Testis (tissue), 3 donors: Measurements from ENCODE around the gene CFAP46. TPM values are rescaled to one million over a fixed set of nuclear protein-coding genes. Genes with fewer than 3 reads are reported as not detected.

ENCODE experiments used
- DNase-seq: peaks from one replicate; pipeline ENCODE4 v3.0.0-alpha.2; 2019
- H3K27ac ChIP-seq, 2 donors: fragments of 200-600 bp; sonication (generic); one replicate each; pipeline ENCODE4 v1.5.1; 2019
- H3K27me3 ChIP-seq: fragments of 200-600 bp; sonication (generic); one replicate; pipeline ENCODE4 v1.5.1; 2019
- H3K36me3 ChIP-seq: fragments of 200-600 bp; sonication (generic); one replicate; pipeline ENCODE4 v1.5.1; 2017; ENCODE audit warnings: low read depth; ENCODE audit errors: missing control alignments
- H3K4me1 ChIP-seq: fragments of 200-600 bp; sonication (generic); one replicate; pipeline ENCODE4 v1.5.1; 2019
- H3K4me3 ChIP-seq, 2 donors: fragments of 200-600 bp; sonication (generic); one replicate each; pipeline ENCODE4 v1.5.1; 2017 to 2019
- H3K9me3 ChIP-seq: fragments of 200-600 bp; sonication (generic); one replicate; pipeline ENCODE4 v1.5.1; 2017
- POLR2A ChIP-seq: fragments of 450-650 bp; IDR thresholded peaks from one replicate; pipeline ENCODE4 v1.6.1; 2017; ENCODE audit warnings: antibody characterized with exemption, mild to moderate bottlenecking, moderate library complexity
- WGBS, 2 donors: methylation state at CpG; one replicate each; pipeline ENCODE4 v1.1.5; 2018; 5-methylcytosine and 5-hydroxymethylcytosine counted together
- intact Hi-C: fragments of 100-400 bp; cut with DNase I; formaldehyde crosslinking; loops from one replicate; pipeline ENCODE4 v1.15.1; 2023; ENCODE audit warnings: low total_unique reads
- polyA plus RNA-seq: library from polyadenylated mRNA; stranded (reverse); fragments of 350-450 nt; fragmentation: Illumina TruSeq; extraction: RNeasy Lipid Tissue Mini Kit (QIAGEN cat#74804); gene quantifications from one replicate; pipeline ENCODE4 v1.2.3, GENCODE V29; 2014; ENCODE audit warnings: low read depth, low replicate concordance; ENCODE audit not compliant: insufficient read depth
- total RNA-seq, 2 donors: library from RNA; depleted of rRNA; stranded (reverse); fragments of >200 nt; gene quantifications; one replicate each; pipeline ENCODE4 v1.2.3, GENCODE V29; 2016
- TF ChIP-seq, protein P1 (sequence below), 3 experiments: fragments of 450-650 bp in 2 of 3; fragments of 200-600 bp in 1 of 3; sonication (generic) in 1 of 3; IDR thresholded peaks; one replicate each; pipeline ENCODE4 v1.5.1; 2016 to 2019; ENCODE audit warnings: antibody characterized with exemption in 3 of 3, mild to moderate bottlenecking in 2 of 3, moderate library complexity in 1 of 3

Gene CFAP46
- total and polyA plus RNA-seq, 3 donors from 2014 or later: 36.0 to 67.6 (median 59.0) TPM

DNA sequence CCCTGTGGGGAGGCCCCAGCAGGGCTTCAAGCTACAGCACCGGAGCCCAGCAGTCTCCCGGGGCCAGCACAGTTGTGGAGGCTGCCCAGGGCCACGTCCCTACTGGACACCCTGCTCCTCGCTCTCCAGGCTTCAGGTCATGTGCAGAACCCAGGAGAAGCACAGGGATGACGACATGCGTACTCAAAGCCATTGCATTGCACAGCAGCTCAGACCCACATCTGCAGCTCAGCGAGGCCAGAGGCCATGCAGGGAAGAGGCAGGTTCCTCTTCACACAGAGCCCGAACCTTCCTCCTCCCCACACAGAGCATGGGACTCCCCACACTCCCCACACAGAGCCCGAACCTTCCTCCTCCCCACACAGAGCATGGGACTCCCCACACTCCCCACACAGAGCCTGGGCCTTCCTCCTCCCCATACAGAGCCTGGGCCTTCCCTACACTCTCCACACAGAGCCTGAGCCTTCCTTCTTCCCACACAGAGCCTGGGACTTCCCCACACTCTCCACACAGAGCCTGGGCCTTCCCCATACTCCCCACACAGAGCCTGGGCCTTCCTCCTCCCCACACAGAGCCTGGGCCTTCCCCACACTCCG is 12.3 kb downstream of the CFAP46 start:
- intact Hi-C loops: no loop called here
- TF ChIP-seq, protein P1, sequence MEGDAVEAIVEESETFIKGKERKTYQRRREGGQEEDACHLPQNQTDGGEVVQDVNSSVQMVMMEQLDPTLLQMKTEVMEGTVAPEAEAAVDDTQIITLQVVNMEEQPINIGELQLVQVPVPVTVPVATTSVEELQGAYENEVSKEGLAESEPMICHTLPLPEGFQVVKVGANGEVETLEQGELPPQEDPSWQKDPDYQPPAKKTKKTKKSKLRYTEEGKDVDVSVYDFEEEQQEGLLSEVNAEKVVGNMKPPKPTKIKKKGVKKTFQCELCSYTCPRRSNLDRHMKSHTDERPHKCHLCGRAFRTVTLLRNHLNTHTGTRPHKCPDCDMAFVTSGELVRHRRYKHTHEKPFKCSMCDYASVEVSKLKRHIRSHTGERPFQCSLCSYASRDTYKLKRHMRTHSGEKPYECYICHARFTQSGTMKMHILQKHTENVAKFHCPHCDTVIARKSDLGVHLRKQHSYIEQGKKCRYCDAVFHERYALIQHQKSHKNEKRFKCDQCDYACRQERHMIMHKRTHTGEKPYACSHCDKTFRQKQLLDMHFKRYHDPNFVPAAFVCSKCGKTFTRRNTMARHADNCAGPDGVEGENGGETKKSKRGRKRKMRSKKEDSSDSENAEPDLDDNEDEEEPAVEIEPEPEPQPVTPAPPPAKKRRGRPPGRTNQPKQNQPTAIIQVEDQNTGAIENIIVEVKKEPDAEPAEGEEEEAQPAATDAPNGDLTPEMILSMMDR (IDR thresholded peaks at IDR 0.05): no peak
- no peak for TF ChIP-seq POLR2A
- Histone ChIP-seq H3K27me3 (no peaks in the 10 kb centered on the region), H3K27ac (no peak overlapping the region), H3K9me3 (no peaks in the 10 kb centered on the region), H3K36me3 (no peaks in the 10 kb centered on the region), H3K4me1 (no peaks in the 10 kb centered on the region), H3K4me3 (no peak overlapping the region)
- 77 to 86% methylated on average over 9 to 10 of the region's 10 CpGs for WGBS, 2 donors
- DNase-seq: no peak

DNA sequence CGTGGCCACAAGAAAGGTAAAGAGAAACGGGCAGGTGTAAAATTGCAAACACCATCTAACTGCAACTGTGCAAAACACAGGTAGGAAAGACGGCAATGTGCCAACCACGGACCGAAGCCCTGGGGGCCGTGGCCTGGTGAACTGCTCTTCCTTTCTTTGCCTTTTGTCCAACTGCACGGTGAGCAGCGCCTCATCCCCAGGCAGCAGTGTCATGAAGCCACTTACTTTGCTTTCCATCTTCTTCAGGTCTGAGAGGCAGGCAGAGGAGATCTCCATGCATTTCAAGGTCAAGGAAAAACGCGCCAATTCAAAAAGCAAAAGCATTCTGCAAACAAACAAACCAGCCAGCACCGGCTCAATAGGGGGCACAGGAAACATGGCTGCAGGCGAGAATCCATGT is 12.9 kb downstream of the CFAP46 start:
- Histone ChIP-seq H3K4me3 (no peak overlapping the region), H3K4me1 (no peaks in the 10 kb centered on the region)

DNA sequence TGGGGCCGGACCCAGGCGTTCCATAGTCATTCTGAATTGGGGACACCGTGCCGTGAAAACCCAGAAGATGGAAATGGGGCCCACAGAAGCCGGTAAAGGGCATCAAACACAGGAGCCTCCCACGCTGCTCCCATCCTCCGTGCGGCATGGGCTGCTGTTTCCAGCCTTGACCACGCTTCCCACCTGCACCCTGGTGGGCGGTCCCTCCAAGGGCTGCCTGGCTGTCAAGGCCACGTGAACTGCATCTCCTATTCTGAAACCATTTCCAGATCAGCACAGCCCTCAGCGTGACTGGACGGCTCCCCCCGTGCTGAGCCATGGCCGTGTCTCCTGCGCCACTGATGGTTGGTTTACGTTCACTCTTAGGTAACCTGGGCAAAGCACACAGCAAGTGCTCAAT is 14.1 kb downstream of the CFAP46 start:
- Histone ChIP-seq H3K9me3 (no peaks in the 10 kb centered on the region), H3K27ac (no peak overlapping the region), H3K4me3 (no peak overlapping the region), H3K27me3 (no peaks in the 10 kb centered on the region), H3K36me3 (no peaks in the 10 kb centered on the region), H3K4me1 (no peaks in the 10 kb centered on the region)
- DNase-seq: no peak
- intact Hi-C loops: no loop called here
- no peak for TF ChIP-seq POLR2A
- TF ChIP-seq, protein P1 (IDR thresholded peaks at IDR 0.05): no peak
- 63 to 69% methylated on average over 15 to 17 of the region's 17 CpGs for WGBS, 2 donors

More for the DNA sequence above, 12.9 kb downstream of the CFAP46 start:
- no peaks in the 10 kb centered on the region for H3K27me3 ChIP-seq
- TF ChIP-seq, protein P1 (IDR thresholded peaks at IDR 0.05): no peak
- no peak for TF ChIP-seq POLR2A
- no peaks in the 10 kb centered on the region for H3K36me3 ChIP-seq
- WGBS, 2 donors: 84 to 88% methylated on average over 12 of the region's 12 CpGs
- intact Hi-C loops: no loop called here
- no peaks in the 10 kb centered on the region for H3K9me3 ChIP-seq
- DNase-seq: no peak
- H3K27ac ChIP-seq: no peak overlapping the region

DNA sequence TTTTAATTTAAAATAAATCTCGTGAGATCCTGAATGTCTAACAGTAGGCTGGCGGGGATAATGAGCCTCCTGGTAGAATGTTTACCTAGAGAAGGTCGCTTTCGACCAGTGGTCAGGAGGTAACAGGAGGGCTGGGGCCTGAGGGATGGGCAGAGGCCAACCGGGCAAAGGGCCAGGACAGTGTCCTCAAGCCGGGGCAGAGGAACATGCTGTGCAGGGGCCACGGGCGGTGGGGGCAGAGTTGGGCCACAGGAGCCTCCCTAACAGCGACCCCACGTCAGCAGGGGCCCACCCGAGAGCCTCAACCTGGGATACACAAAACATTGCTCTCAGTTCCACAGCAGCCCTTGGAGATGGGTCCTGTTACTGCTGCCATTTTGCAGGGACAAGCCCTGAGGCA is 14.5 kb downstream of the CFAP46 start:
- intact Hi-C loops: no loop called here
- no peaks in the 10 kb centered on the region for H3K4me1 ChIP-seq
- H3K9me3 ChIP-seq: no peaks in the 10 kb centered on the region
- no peak overlapping the region for H3K4me3 ChIP-seq
- WGBS, 2 donors: 63 to 74% methylated on average over 11 of the region's 11 CpGs
- H3K27ac ChIP-seq: no peak overlapping the region
- no peaks in the 10 kb centered on the region for H3K27me3 ChIP-seq
- TF ChIP-seq, protein P1 (IDR thresholded peaks at IDR 0.05): no peak
- TF ChIP-seq POLR2A: no peak
- no peak for DNase-seq
- no peaks in the 10 kb centered on the region for H3K36me3 ChIP-seq
